Smooth muscle cell of the brain vasculature (primary cell): ENCODE results near the gene DENND5A.
"Not testable (repeated sequence)": the region's sequence is repeated elsewhere in the genome, so short reads cannot be mapped to it uniquely, and the experiment has no call there.

Experiments used
- DNase-seq: peaks from one replicate; pipeline ENCODE4 v3.0.0-alpha.2; 2012; ENCODE audit warnings: low read depth, low spot score

Gene DENND5A

DNA sequence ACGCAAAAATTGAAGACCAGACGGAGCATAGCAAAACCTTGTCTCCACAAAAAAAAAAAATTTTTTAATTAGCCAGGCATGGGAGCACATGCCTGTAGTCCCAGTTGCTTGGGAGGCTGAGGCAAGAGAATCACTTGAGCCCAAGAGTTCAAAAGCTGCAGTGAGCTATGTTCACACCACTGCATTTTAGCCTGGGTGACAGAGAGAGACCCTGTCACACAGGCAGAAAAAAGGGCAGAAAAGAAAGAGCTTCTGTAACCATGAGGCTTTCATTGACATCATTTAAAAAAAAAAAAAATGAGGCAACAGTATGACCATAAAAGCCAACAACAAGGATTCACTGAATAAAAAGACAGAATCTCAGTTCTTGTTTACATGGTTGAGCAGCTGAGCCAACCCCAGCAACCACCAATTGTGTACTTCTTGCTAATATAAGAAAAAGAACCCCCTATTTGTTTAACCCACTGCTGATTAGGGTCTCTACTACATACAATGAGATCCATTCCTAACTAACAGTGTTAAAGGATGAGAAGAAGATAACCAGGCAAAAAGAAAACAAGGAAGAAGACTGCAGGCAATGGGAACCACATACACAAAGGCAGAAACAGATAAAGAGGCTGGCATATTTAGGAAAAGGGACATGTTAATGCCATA is 87.6 kb downstream of the DENND5A start:
- no peak for DNase-seq

DNA sequence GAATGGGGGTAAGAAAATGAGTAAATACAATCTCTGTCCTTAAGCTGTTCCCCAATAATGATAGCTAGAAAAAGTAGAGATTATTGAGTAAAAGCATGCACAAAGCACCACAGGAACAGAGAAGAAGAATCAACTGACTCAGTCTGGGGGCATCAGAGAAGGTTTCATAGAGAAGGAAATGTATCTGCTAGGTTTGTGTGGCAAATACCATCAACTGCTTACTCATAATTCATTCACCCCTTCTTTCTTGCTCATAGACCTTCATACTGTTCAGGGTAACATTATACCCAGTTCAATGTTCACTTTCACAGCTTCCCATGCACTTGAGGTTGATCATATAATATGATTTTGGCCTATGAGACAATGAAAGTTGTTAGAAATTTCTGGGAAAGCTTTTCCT is 88.6 kb downstream of the DENND5A start:
- DNase-seq = no peak

DNA sequence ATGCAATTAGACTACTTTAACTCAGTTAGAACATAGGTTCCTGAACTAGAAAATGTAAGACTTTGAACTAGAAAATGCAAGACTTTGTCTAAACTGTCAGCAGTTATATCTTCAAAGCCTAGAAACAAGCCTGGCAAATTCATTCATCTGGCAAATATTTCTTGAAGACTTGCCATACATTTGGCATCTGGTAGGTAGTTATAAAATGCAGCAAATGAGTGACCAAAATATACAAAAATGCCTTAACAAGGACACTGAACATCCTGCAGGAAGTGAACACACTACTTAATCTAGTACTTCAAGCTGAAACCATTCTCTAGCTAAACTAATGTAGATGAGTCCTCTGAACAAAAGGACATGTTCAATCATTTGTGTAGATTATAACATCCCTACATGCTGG is 89.0 kb downstream of the DENND5A start:
- DNase-seq = no peak

DNA sequence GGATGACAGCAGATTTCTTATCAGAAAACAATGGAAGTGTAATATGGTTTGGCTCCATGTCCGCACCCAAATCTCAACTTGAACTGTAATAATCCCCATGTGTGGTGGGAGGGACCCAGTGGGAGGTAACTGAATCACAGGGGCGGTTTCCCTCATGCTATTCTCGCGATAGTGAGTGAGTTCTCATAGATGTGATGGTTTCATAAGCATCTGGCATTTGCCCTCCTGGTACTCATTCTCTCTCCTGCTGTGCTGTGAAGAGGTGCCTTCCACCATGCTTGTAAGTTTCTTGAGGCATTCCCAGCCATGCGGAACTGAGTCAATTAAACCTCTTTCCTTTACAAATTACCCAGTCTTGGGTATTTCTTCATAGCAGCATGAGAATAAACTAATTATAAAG is 92.8 kb downstream of the DENND5A start:
- DNase-seq = no peak

GRCh38 chr11:9170450-9170849 is 94.7 kb downstream of the DENND5A start:
- DNase-seq = no peak

DNA sequence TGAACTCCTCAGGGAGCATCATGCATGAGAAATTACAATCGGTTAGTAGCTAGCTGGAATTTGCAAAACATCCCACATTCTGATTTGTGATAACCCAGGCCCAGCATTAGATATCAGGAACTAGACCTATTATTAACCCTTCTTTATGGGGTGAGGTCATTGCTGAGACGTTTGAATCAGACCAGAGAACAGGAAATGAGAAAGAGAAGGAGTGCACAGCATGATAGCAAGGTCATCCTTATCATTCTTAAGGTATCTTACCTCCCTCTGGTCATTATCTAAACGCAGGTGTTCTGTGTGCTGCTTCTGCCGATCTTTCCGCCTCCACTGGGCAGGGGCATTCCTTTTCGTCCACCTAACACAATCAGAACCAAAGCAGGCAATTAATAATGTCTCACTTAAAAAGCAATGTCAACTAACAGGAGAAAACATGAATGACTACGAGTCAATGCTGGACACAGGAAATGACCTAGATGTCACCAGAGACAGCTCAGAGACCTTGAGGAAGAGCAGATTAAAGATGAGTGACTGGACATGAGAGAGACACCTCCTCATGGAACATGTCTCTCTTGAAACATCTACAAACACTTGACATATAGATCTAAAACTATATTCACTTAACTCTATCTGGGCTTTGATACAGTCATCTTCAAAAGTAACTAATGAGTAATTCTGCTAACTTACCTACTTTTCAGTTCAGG is 95.4 kb downstream of the DENND5A start:
- DNase-seq = no peak

DNA sequence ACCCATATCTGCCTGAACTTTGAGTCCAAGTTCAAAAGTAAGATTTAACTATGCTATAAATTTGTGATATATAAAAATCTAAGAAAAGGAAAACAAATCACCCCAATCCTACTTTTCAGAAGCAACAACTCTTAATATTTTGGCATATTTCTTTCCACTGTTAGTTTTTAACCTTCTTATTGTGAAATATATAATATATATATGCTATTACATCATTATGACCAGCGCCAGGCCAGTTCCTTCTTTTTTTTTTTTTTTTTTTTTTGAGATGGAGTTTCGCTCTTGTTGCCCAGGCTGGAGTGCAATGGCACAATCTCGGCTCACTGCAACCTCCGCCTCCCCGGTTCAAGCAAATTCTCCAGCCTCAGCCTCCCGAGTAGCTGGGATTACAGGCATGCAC is 103.2 kb downstream of the DENND5A start:
- DNase-seq = not testable (repeated sequence)

DNA sequence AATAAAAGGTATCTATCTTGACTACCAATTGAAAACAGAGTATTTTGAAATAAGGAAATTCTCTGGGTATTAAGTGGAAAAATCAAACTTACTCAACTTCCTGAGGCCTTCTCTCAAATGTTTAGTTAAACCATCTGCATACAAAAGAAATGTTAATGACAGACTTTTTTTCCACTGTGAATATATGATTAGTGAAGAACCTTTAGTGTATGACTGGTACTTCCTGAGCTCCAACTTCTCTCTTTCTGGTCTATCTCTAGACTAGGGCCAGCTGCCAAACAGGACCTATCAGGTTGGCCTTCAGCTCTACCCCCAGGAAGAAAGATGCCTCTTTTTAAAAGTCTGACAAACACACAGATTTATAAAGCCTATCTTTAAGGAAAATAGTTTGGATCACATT is 105.0 kb downstream of the DENND5A start:
- DNase-seq = no peak

DNA sequence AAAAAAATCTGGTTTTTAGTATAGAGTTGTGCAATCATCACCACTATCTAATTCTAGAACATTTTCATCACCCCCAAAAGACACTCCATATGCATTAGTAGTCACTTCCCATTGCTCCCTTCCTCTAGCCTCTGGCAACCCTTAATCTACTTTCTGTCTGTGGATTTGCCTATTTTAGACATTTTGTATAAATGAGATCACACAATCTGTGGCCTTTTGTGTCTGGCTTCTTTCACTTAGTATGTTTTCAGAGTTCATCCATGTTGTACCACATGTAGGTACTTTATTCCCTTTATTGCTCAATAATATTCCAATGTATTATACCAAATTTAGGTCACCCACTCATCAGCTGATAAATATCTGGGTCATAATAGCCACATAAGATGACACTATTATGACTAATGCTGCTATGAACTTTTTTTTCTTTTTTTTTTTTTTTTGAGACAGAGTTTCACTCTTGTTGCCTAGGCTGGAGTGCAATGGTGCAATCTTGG is 106.2 kb downstream of the DENND5A start:
- DNase-seq = no peak

- DNase-seq = no peak
These were observed 109.2 kb downstream of the DENND5A start for GRCh38 chr11:9155930-9156329.

GRCh38 chr11:9153651-9154050 is 111.5 kb downstream of the DENND5A start:
- DNase-seq = no peak

DNA sequence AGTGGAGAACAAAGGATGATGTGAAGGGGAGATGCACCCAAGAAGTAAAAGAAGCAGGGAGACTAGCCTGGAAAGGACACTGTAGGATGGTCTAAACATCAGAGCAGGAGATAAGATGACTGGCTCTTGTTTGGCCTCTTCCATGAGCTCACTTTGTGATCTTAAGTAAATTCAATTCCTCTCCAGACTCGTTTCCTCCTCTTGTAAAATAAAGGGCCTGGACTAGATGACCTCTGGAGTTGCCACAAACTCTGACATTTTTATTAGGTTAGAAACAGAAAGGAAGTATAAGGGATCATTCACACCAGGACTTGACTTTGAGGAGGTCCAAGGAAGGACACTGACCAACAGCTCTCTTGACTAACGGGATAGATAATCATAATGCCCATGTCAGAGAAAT is 113.5 kb downstream of the DENND5A start:
- DNase-seq = no peak

GRCh38 chr11:9150926-9151325 is 114.2 kb downstream of the DENND5A start:
- no peak for DNase-seq

DNA sequence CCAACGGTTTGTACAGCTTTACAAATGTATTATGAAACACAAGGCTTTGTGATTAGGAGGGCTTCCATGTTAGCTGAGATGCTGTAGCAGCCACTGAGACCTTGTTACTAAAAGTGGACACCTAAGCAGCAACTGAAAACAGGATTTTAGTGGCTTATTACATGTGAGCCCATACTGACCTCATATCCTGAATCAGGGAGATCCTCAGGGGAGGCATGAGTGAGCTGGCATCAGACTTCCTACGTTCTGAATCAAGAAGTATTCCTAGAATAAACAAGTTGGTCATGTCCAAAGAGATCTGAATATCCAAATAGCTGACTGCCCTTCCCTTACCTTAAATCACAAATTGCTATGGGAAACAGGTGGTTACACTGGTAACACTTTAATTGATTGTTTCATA is 114.6 kb downstream of the DENND5A start:
- DNase-seq = no peak

- DNase-seq = no peak
These were observed 116.4 kb downstream of the DENND5A start for GRCh38 chr11:9148727-9149126.

- no peak for DNase-seq
These were observed 117.1 kb downstream of the DENND5A start for GRCh38 chr11:9148035-9148434.

DNA sequence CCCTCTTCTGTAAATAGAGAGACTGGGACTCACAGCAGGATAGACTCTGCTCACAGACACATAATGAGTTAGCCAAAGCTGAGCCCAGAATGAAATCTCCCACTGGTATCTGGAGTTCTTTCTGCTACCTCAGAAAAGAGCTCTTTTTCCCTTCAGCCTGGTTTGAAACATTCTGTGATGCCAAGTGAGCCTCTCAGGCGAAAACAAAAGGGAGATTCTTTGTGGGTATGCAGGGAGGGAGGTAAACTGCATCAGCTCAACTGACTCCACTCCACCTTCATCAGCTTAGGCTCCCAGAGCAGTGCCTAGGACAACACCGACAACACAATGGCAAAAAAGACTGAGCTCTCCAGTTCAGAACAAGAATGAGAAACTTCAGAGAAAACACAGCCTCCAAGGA is 118.7 kb downstream of the DENND5A start:
- DNase-seq = no peak

DNA sequence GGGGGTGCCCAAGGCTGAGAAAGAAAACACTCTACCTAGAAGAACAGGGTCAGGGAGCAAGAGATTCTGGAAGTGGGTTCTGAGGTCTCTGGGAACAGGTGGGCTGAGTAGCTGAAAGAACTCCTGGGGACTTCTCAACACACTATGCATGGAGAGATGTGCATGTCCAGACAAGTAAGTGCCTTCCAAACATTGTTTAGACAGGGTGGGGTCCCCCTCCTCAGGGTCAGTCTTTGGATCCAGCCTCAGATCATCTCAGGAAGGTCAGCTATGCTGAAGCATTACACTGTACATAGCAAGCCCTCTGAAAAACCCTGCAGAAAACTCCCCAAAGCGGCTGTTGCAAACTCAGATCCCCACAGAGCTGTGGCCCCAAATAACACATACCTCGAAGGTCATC is 119.9 kb downstream of the DENND5A start:
- DNase-seq = no peak

DNA sequence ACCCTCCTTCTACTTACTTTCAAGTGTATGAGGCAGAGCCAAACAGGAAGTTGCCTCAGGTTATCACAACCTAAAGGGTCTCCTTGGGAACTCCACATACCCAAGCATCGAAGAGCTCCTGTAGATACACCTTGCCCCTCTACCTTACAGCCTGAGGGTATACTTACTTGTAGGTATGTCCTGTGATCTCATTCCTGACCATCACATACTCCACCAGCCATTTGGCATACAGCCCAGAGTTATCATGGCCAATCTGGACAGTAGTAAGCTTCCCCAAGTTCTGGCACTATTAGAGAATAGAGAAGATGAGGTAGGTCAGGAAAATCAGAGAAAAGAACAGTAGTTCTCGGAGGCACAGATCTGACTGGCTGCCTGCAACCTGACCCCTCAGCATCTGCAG is 120.3 kb downstream of the DENND5A start:
- DNase-seq = no peak

- no peak for DNase-seq
These were observed 121.4 kb downstream of the DENND5A start for GRCh38 chr11:9143721-9144120.

DNA sequence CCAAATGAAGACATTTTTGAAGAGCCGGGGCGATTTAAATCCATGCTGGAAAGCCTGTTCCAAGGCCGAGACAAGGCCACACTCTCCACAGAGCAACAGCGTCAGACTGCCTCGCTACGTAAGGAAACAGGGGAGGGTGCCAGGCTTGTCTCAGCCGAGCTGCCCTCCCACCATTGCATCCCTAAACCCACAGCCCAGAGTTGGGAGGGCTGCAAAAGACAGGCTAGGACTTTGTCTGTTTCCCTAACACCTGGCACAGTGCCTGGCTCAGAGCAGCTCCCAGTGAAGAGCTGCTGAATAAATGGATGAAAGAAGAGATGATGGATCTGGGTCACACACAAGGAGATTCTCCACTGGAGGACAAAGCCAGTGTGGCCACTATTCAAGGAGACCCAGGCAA is 122.4 kb downstream of the DENND5A start:
- DNase-seq = no peak

- no peak for DNase-seq
These were observed 124.0 kb downstream of the DENND5A start for GRCh38 chr11:9141186-9141585.

DNA sequence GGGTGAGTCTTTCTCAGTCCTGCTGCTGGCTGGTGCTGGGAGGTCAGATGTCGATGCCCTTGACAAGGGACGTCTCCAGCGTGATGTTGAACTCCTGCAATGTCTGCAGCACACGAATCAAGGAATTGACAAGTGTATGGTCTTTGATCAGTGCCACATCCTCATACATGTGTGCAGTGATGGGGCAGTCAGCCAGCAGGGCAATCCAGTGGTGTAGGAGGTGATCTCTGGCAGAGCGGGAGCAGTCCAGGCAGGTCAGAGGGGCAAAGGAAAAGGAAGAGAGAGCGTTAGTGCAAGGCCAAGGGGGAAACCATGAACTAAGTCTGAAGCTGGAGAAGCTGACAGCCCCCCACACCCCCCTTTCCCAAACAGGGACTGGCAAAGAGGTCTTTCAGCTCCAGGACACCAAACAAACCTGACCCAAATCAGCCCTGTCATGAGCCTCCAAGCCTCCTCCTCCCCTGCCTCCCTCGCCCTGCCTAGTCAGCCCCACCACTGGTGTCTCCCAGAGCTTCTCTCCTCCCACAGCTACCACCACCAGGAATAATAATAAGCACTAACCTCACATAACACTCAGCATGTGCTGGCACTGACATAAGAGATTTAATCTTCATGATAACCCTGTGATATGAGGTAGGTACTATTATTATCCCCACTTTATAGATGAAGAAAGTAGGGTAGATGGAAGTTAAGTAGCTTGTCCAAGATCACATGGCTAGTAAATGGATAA is 125.4 kb downstream of the DENND5A start:
- no peak for DNase-seq
